ENCODE measurements around the gene EP400.

The EP400 gene

DNA sequence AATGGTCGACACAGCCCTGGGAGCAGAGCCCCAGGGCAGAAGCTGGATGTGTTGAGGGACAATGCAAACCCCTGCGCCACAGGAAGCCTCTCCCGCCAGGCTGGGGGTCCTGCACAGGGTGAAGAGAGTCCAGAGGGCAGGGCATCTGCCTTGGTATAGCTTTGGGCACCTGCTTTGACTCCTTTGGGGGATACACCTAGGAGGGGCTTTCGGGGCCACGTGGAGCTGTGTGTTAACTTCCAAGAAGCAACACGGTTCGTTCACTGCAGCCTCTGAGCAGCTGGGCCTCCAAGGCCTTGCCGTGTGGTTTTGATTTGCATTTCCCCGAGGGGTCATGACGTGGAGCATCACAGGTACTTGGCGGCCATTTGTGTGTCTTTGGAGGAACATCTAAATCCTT is 26.5 kb upstream of the EP400 start:
- TF ChIP-seq, protein P1, sequence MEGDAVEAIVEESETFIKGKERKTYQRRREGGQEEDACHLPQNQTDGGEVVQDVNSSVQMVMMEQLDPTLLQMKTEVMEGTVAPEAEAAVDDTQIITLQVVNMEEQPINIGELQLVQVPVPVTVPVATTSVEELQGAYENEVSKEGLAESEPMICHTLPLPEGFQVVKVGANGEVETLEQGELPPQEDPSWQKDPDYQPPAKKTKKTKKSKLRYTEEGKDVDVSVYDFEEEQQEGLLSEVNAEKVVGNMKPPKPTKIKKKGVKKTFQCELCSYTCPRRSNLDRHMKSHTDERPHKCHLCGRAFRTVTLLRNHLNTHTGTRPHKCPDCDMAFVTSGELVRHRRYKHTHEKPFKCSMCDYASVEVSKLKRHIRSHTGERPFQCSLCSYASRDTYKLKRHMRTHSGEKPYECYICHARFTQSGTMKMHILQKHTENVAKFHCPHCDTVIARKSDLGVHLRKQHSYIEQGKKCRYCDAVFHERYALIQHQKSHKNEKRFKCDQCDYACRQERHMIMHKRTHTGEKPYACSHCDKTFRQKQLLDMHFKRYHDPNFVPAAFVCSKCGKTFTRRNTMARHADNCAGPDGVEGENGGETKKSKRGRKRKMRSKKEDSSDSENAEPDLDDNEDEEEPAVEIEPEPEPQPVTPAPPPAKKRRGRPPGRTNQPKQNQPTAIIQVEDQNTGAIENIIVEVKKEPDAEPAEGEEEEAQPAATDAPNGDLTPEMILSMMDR (IDR thresholded peaks at IDR 0.05; ENCODE audit: low read depth, low read length): no peak
- no peak overlapping the region for H3K4me3 ChIP-seq (ENCODE audit: low read depth, low read length)

DNA sequence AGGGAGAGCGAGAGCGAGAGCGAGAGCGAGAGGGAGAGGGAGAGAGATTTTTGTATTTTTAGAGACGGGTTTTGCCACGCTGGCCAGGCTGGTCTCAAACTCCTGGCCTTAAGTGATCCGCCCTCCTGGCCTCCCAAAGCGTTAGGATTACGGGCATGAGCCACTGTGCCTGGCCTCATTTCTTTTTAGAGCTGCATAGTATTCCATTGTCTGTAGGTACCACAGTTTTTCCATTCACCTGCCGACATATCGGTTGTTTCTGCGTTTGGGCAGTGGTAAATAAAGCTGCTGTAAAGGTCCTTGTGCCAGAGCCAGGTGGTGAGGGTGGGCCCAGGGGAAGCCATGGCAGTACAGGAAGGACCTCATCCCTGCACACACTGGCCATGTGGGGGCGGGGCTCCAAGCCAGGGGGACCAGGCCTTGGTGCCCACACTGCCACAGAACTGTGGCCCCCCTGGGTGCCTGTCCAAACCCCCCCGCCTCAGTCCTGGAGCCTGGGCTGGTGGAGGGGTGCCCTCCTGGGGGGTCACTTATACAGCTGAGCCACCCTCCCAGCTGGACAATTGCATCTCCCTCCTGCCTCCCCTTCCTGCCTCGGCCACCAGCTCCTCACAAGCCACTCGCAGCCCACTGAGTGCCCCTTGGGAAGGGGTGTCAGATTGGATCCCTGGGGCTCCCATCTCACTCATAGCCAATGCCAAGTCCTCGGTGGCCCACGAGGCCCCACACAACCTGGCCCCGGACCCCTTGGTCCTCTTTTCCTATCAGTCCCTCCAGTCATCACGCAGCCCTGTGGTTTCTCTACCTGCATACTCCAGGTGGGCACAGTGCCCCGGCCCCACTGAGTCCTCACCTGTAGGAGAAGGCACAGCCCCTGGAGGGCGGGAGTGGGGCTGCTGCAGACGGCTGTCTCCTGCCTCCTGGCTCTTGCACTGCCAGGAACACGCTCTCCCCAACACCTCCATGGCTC is 22.3 kb upstream of the EP400 start:
- TF ChIP-seq, protein P1 (IDR thresholded peaks at IDR 0.05; ENCODE audit: low read depth, low read length): no peak
- no peak overlapping the region for H3K4me3 ChIP-seq (ENCODE audit: low read depth, low read length)

DNA sequence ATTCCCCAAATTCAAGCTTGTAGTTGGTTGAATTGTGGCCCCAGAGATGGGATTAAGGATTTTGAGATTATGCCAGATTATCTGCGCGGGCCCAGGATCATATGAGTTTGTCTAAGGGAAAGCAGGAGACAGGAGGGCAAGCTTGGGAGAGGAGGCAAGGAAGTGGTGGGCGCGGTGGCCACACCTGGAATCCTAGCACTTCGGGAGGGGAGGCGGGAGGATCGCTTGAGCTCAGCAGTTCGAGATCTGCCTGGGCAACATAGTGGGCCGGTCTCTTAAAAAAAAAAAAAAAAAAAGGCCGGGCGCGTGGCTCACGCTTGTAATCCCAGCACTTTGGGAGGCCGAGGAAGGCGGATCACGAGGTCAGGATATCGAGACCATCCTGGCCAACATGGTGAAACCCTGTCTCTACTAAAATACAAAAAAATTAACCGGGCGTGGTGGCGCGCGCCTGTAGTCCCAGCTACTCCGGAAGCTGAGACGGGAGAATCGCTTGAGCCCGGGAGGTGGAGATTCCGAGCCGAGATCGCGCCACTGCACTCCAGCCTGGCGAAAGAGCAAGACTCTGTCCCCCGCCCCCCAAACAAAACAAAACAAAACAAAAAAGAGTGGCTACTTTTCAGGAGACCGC is 21.5 kb upstream of the EP400 start:
- H3K4me3 ChIP-seq (ENCODE audit: low read depth, low read length): peak overlapping the region; percentile 61
- TF ChIP-seq, protein P1 (IDR thresholded peaks at IDR 0.05; ENCODE audit: low read depth, low read length): no peak

DNA sequence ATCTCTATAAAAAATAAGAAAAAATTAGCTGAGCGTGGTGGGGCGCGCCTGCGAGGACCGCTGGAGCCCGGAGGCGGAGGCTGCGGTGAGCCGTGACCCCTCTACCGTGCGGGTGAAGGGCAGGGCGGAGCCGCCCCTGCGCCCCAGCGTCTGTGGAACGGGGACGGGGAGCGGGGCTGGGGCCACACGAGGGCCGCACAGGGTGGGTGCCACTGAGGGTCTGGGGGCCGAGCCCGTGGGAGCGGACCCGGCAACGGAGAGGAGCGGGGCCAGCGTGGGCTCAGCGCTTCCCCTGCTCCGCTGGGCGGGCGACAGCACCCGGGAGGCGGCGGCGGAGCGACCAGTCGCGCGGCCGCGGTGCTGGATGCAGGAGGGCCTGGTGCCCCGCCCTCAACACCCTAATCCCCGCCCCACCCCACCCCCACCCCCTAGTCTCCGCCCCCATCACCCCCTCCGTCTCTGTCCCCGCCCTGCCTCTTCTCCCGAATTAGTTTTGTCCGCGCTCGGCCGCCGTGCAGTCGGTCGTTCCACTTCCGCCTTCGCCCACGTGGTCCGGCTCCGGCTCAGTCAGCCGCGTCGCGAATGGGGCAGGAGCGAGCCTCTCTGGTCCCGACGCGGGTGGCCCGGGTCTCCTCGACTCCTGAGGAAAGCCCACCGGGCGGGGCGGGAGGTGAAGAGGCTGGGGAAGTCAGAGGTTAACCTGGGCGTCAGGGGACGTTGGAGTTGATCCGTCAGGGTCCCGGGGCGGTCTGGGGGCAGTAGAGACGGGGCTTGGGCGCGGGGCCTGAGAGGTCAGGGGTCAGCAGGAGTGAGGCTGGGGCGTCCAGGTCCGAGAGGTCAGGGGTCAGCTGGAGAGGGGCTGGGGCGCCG is 20.8 kb upstream of the EP400 start, which contains the start of gene PUS1:
Gene PUS1 (plus strand): TSS at position 566 of the 870 bp plus-strand sequence. CDS start 447 bp downstream, outside the sequence.
- peak within 1 kb of the TSS; percentile 90 for H3K4me3 ChIP-seq (ENCODE audit: low read depth, low read length)
- TF ChIP-seq, protein P1 (IDR thresholded peaks at IDR 0.05; ENCODE audit: low read depth, low read length): no peak

DNA sequence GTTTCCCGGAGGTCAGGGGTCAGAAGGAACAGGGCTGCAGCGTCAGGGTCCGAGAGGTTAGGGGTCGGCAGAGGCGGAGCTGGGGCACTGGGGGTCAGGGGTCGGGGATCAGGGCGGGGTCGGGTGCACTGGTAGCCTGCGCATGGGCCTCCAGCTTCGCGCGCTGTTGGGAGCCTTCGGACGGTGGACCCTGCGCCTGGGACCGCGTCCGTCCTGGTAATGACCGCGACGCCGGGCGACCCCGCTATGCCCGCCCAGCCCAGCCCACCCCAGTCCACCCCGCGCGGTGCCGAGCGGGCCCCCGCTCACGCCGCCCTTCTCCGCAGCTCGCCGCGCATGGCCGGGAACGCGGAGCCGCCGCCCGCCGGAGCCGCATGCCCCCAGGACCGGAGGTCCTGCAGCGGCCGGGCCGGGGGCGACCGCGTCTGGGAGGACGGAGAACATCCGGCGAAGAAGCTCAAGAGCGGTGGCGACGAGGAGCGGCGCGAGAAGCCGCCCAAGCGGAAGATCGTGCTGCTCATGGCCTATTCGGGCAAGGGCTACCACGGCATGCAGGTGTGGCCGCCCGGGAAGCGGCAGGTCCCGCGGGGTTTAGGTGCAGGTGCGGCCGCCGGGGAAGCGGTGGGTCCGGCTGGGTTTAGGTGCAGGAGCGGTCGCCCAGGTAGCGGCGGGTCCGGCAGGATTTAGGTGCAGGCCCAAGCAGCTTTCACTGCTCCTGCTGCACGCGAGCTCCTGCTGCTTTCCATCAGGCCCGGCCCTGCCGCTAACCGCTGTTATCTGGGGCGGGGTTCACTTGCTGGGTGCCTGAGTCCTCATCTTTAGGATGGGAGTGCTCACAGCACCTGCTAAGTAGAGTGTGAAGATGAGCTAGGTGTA is 19.9 kb upstream of the EP400 start:
- TF ChIP-seq, protein P1 (IDR thresholded peaks at IDR 0.05; ENCODE audit: low read depth, low read length): no peak
- peak overlapping the region; percentile 90 for H3K4me3 ChIP-seq (ENCODE audit: low read depth, low read length)

DNA sequence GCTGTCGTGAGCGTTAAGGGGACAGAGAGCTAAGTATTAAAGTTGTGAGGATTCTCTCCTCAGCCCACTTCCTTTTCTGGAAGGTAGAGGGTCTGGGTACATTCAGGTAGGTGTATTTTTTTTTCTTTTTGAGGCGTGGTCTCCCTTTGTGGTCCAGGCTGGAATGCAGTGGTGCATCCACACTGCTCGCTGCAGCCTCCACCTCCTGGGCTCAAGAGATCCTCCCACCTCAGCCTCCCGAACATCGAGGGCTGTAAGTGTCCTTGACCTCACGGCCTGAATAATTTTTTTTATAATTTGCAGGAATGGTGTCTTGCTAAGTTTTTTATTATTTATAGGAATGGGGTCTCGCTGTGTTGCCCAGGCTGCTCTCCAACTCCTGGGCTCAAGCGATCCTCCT is 19.2 kb upstream of the EP400 start:
- TF ChIP-seq, protein P1 (IDR thresholded peaks at IDR 0.05; ENCODE audit: low read depth, low read length): no peak
- H3K4me3 ChIP-seq (ENCODE audit: low read depth, low read length): peak overlapping the region; percentile 90

Data from WI38 (cell line).